Frontal cortex (tissue), 4 donors: ENCODE results near the gene TUBB8. TPM values are rescaled to one million over a fixed set of nuclear protein-coding genes. Genes with fewer than 3 reads are reported as not detected.
"Not testable (repeated sequence)": the region's sequence is repeated elsewhere in the genome, so short reads cannot be mapped to it uniquely, and the experiment has no call there.

Experiments
- DNase-seq, 2 donors: peaks; one replicate each; pipeline ENCODE4 v3.0.0; 2012; ENCODE audit warnings: low spot score in 2 of 2
- FAIRE-seq: peaks from 2 replicates; lab custom pipeline; 2012; peaks lifted over from hg19 to GRCh38; lab: Jason Lieb, UNC
- total RNA-seq: library from RNA; depleted of rRNA; stranded (reverse); fragments of >200 nt; gene quantifications from one replicate; pipeline ENCODE4 v1.2.3, GENCODE V29; 2014
- donor health status: control.
- donor health status: control.
- donor health status: control.

Gene TUBB8
- total RNA-seq: not detected

- FAIRE-seq (no peak), DNase-seq (no peak)
Observed at GRCh38 chr10:48996-49395, at the start of gene TUBB8. Gene TUBB8 (minus strand): TSS chr10:49296. CDS start chr10:49238, 58 bp downstream.

GRCh38 chr10:96466-96865 lies 47.4 kb upstream of the TUBB8 start:
- no peak for FAIRE-seq
- no peak for DNase-seq

GRCh38 chr10:95356-96115 lies 46.4 kb upstream of the TUBB8 start:
- FAIRE-seq (no peak), DNase-seq (no peak)

GRCh38 chr10:94613-95012 lies 45.5 kb upstream of the TUBB8 start:
- DNase-seq (no peak), FAIRE-seq (no peak)

GRCh38 chr10:92846-93245 lies 43.8 kb upstream of the TUBB8 start:
- DNase-seq: no peak
- no peak for FAIRE-seq

GRCh38 chr10:92153-92552 lies 43.1 kb upstream of the TUBB8 start:
- DNase-seq: no peak
- FAIRE-seq: no peak

- FAIRE-seq (no peak), DNase-seq (no peak)
Observed at GRCh38 chr10:91313-91712, 42.2 kb upstream of the TUBB8 start.

GRCh38 chr10:90161-90560 lies 41.1 kb upstream of the TUBB8 start:
- DNase-seq: no peak
- no peak for FAIRE-seq

- DNase-seq: no peak
- FAIRE-seq: no peak
Observed at GRCh38 chr10:89248-89647, 40.2 kb upstream of the TUBB8 start.

- DNase-seq: no peak
- FAIRE-seq: no peak
Observed at GRCh38 chr10:88253-88652, 39.2 kb upstream of the TUBB8 start.

GRCh38 chr10:87177-88080 lies 38.3 kb upstream of the TUBB8 start:
- no peak for DNase-seq
- no peak for FAIRE-seq

- FAIRE-seq (no peak), DNase-seq (no peak)
Observed at GRCh38 chr10:86031-86430, 36.9 kb upstream of the TUBB8 start.

- DNase-seq (no peak), FAIRE-seq (no peak)
Observed at GRCh38 chr10:85044-85443, 35.9 kb upstream of the TUBB8 start.

GRCh38 chr10:83930-84530 lies 34.9 kb upstream of the TUBB8 start:
- no peak for DNase-seq
- FAIRE-seq: no peak

- DNase-seq (no peak), FAIRE-seq (no peak)
Observed at GRCh38 chr10:80477-81105, 31.5 kb upstream of the TUBB8 start.

GRCh38 chr10:79532-80215 lies 30.6 kb upstream of the TUBB8 start:
- no peak for DNase-seq

GRCh38 chr10:78556-78955 lies 29.5 kb upstream of the TUBB8 start:
- no peak for FAIRE-seq
- no peak for DNase-seq

More at GRCh38 chr10:79532-80215, 30.6 kb upstream of the TUBB8 start:
- FAIRE-seq: no peak

- not testable (repeated sequence) for FAIRE-seq, DNase-seq
Observed at GRCh38 chr10:74266-74621, 25.1 kb upstream of the TUBB8 start.

- FAIRE-seq, DNase-seq: not testable (repeated sequence)
Observed at GRCh38 chr10:73543-74265, 24.6 kb upstream of the TUBB8 start.
